Measurements from ENCODE around the gene USP19. TPM values are rescaled to one million over a fixed set of nuclear protein-coding genes. Genes with fewer than 3 reads are reported as not detected.

Gene USP19
- total and polyA plus RNA-seq, 4 donors: 32.5 to 54.4 (median 45.9) TPM

DNA sequence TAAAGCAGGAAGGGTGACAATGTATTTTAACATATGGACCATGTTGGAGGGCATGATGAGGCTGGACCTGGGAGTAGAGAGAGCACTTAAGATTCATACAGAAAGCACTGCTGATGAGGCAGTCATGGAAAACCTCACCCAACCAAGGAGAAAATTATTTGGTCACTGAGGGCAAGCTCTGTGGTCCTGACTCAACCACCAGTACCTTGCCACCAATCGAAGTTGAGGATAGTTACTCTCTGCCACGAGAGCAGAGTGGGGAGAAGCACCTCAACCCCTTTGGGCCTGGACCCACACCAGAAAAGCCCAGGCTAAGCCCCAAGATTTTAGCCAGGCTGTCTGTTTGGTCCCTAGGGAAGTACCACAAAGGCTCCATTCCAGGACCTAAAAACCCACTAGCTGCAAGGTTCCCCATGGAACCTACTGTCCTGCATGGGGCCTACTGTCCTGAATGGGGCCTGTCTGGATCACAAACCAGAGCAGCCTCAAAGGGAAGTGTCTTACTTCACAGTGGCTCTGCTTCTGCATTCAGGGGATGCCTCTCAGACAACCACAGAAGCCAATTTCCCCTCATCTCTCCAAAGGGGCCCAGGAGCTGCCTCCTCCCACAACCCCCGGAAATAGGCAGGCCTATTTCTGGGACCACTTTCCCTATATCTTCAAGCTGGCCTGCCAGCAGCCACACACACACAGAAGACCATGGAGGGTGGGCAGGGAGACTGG is 41.3 kb upstream of the USP19 start:
- peak in 1 of 6 donors; percentile 3 for DNase-seq (ENCODE audit: low read depth in 4 of 6, low spot score in 6 of 6)
- no peak overlapping the region for H3K4me3 ChIP-seq (ENCODE audit: low read depth, low read length)
- peaks cover 19% of the 10 kb centered on the region for H3K4me1 ChIP-seq (ENCODE audit: control insufficient read depth, insufficient read depth, low read length)
- H3K27ac ChIP-seq (ENCODE audit: low read depth, low read length): no peak overlapping the region
- no peaks in the 10 kb centered on the region for H3K9me3 ChIP-seq (ENCODE audit: control insufficient read depth, insufficient read depth, low read length)
- H3K36me3 ChIP-seq (ENCODE audit: control insufficient read depth, insufficient read depth, low read length): peaks cover 28% of the 10 kb centered on the region
- no peaks in the 10 kb centered on the region for H3K27me3 ChIP-seq (ENCODE audit: control insufficient read depth, insufficient read depth, low read length)
- 97% methylated on average over 2 of the region's 3 CpGs for WGBS (ENCODE audit: insufficient coverage)

DNA sequence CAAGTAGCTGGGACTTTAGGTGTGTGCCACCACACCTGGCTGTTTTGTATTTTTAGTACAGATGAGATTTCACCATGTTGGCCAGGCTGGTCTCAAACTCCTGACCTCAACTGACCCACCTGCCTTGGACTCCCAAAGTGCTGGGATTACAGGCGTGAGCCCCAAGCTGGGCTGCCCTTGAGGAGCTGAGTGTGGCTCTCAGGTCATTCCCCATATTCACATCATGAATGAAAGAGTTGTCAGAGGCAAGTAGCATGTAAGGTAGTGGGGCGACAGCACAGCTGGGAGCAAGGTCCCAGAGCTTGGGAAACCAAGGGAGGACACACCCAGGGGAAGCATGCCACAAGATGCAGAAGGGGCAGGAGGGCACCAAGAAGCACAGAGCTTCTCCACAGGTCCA is 40.6 kb upstream of the USP19 start:
- peak in 1 of 6 donors; percentile 0 for DNase-seq (ENCODE audit: low read depth in 4 of 6, low spot score in 6 of 6)
- no peaks in the 10 kb centered on the region for H3K9me3 ChIP-seq (ENCODE audit: control insufficient read depth, insufficient read depth, low read length)
- peaks cover 12% of the 10 kb centered on the region for H3K4me1 ChIP-seq (ENCODE audit: control insufficient read depth, insufficient read depth, low read length)
- peaks cover 28% of the 10 kb centered on the region for H3K36me3 ChIP-seq (ENCODE audit: control insufficient read depth, insufficient read depth, low read length)
- H3K27me3 ChIP-seq (ENCODE audit: control insufficient read depth, insufficient read depth, low read length): no peaks in the 10 kb centered on the region
- H3K27ac ChIP-seq (ENCODE audit: low read depth, low read length): no peak overlapping the region
- H3K4me3 ChIP-seq (ENCODE audit: low read depth, low read length): no peak overlapping the region
- WGBS (ENCODE audit: insufficient coverage): no CpG with 5 or more reads among the region's 2 CpGs

DNA sequence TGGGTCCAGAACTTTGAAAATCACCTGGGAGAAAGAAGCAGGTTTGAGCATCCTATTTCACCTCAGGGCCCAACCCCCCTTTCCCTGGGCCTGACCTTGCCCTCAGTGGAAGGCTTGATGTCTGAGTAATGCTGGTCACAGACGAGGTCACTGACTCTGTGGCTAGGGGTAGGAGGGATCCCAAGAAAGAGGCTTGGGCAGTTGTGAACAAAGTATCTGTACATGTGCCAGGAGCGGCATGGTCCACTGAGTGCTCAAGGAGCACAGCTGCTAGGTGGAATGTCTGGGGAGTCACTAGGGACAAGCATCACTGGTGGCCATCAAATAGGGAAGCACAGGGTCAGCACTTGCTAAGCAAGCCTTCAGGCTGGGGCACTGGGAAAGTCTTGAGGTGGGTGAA is 38.2 kb upstream of the USP19 start:
- DNase-seq (ENCODE audit: low read depth in 4 of 6, low spot score in 6 of 6): no peak
- peaks cover 25% of the 10 kb centered on the region for H3K36me3 ChIP-seq (ENCODE audit: control insufficient read depth, insufficient read depth, low read length)
- H3K4me3 ChIP-seq (ENCODE audit: low read depth, low read length): no peak overlapping the region
- no peaks in the 10 kb centered on the region for H3K4me1 ChIP-seq (ENCODE audit: control insufficient read depth, insufficient read depth, low read length)
- 60% methylated on average over 2 of the region's 2 CpGs for WGBS (ENCODE audit: insufficient coverage)
- H3K9me3 ChIP-seq (ENCODE audit: control insufficient read depth, insufficient read depth, low read length): no peaks in the 10 kb centered on the region
- H3K27me3 ChIP-seq (ENCODE audit: control insufficient read depth, insufficient read depth, low read length): no peaks in the 10 kb centered on the region
- no peak overlapping the region for H3K27ac ChIP-seq (ENCODE audit: low read depth, low read length)

DNA sequence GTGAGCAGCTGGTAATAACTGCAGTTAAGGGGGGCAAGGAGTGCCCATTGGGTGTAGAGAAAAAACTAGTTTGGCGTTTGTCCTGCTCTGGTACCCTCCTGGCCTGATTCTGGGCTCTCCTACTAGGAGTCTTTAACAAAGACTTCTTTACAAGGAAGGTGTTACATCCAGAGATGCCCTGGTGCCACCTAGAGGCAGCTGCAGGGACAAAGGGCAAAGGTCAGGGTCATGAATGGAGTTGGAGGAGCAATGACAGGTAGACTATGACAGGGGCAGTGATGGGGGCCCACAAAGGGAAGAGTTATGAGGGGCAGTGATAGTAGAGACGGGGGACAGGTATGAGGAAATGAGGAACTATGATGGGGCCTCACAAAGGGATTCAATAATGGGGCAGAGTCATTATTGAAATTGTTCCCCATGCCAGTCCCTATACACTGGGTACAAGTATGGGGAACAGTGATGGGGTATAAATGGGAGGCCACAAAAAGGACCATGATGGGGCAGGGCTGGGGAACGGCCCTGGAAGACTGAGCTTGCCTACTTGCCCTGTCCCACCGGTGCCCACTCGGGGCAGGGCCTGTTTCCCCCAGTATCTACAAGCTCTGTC is 37.6 kb upstream of the USP19 start:
- no peak overlapping the region for H3K27ac ChIP-seq (ENCODE audit: low read depth, low read length)
- WGBS (ENCODE audit: insufficient coverage): 38% methylated on average over 3 of the region's 5 CpGs
- DNase-seq (ENCODE audit: low read depth in 4 of 6, low spot score in 6 of 6): peak in 1 of 6 donors; percentile 23

DNA sequence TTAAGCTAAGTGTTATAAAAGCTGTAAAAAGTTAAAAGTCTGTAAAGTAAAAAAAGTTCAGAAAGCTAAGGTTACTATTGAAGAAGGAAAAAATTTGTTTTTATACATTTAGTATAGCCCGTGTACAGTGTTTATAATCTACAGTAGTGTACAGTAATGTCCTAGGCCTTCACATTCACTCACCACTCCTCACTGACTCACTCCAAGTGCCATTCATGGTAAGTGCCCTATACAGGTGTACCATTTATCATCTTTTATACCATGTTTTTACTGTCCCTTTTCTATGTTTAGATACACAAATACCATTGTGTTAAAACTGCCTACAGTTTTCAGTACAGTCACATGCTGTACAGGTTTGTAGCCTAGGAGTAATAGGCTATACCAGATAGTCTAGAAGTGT is 36.7 kb upstream of the USP19 start:
- Histone ChIP-seq H3K9me3 (ENCODE audit: control insufficient read depth, insufficient read depth, low read length) (no peaks in the 10 kb centered on the region), H3K27ac (ENCODE audit: low read depth, low read length) (no peak overlapping the region), H3K4me3 (ENCODE audit: low read depth, low read length) (no peak overlapping the region), H3K27me3 (ENCODE audit: control insufficient read depth, insufficient read depth, low read length) (no peaks in the 10 kb centered on the region), H3K4me1 (ENCODE audit: control insufficient read depth, insufficient read depth, low read length) (no peaks in the 10 kb centered on the region), H3K36me3 (ENCODE audit: control insufficient read depth, insufficient read depth, low read length) (peaks cover 12% of the 10 kb centered on the region)
- WGBS (ENCODE audit: insufficient coverage): no CpG with 5 or more reads among the region's 1 CpG
- DNase-seq (ENCODE audit: low read depth in 4 of 6, low spot score in 6 of 6): no peak

More for the DNA sequence above, 37.6 kb upstream of the USP19 start:
- no peaks in the 10 kb centered on the region for H3K9me3 ChIP-seq (ENCODE audit: control insufficient read depth, insufficient read depth, low read length)
- H3K27me3 ChIP-seq (ENCODE audit: control insufficient read depth, insufficient read depth, low read length): no peaks in the 10 kb centered on the region
- no peaks in the 10 kb centered on the region for H3K4me1 ChIP-seq (ENCODE audit: control insufficient read depth, insufficient read depth, low read length)
- H3K4me3 ChIP-seq (ENCODE audit: low read depth, low read length): no peak overlapping the region
- H3K36me3 ChIP-seq (ENCODE audit: control insufficient read depth, insufficient read depth, low read length): peaks cover 19% of the 10 kb centered on the region

DNA sequence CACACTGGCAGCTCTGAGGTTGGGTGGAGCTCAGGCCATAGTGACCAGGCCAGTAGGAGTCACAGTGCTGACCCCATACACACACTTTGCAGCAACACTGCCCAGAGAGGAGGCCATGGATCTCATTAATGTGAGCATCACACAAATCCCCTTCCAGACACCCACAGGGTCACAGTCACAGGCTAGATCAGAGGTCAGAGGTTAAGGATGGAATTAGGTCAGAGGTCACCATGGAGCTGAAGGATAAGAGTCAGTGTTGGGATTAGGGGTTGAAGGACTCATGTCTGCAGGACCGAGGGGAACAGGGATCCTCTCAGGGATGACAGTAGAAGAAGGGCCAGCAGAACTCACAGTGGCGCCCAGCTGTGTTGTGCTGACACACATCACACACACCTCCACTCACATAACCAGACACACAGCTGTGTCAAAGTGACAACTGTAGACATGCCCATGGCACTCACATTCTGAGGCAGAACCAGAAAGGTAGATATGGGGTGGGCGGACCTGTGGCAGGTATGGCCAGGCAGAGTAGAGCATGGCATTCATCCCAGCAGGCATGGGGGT is 32.8 kb upstream of the USP19 start:
- H3K27ac ChIP-seq (ENCODE audit: low read depth, low read length): no peak overlapping the region
- H3K27me3 ChIP-seq (ENCODE audit: control insufficient read depth, insufficient read depth, low read length): no peaks in the 10 kb centered on the region
- no peak overlapping the region for H3K4me3 ChIP-seq (ENCODE audit: low read depth, low read length)
- H3K36me3 ChIP-seq (ENCODE audit: control insufficient read depth, insufficient read depth, low read length): no peaks in the 10 kb centered on the region
- no peaks in the 10 kb centered on the region for H3K4me1 ChIP-seq (ENCODE audit: control insufficient read depth, insufficient read depth, low read length)
- WGBS (ENCODE audit: insufficient coverage): 95% methylated on average over 3 of the region's 3 CpGs
- no peak for DNase-seq (ENCODE audit: low read depth in 4 of 6, low spot score in 6 of 6)
- H3K9me3 ChIP-seq (ENCODE audit: control insufficient read depth, insufficient read depth, low read length): no peaks in the 10 kb centered on the region

DNA sequence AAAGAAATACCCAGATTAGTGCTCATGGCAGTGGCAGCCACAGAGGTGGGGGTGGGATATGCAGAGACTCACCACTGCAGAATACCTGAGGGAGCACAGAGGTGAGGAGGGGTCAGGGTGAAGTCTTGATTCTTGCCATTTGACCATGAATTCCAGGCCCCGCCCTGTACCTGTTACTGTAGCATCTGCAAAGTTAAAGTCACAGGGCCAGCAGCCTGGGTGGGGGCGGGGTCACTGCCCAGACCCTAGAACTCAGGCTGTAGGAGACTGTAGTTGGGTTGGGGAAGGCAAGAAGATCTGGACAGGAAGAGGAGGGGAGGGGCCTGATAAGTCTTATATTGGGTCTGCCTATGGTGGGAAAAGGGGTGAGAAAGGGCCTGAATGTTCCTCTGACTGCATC is 31.0 kb upstream of the USP19 start:
- Histone ChIP-seq H3K27ac (ENCODE audit: low read depth, low read length) (no peak overlapping the region), H3K27me3 (ENCODE audit: control insufficient read depth, insufficient read depth, low read length) (no peaks in the 10 kb centered on the region), H3K9me3 (ENCODE audit: control insufficient read depth, insufficient read depth, low read length) (no peaks in the 10 kb centered on the region), H3K36me3 (ENCODE audit: control insufficient read depth, insufficient read depth, low read length) (no peaks in the 10 kb centered on the region), H3K4me1 (ENCODE audit: control insufficient read depth, insufficient read depth, low read length) (no peaks in the 10 kb centered on the region), H3K4me3 (ENCODE audit: low read depth, low read length) (no peak overlapping the region)
- DNase-seq (ENCODE audit: low read depth in 4 of 6, low spot score in 6 of 6): no peak
- 80% methylated on average over 2 of the region's 2 CpGs for WGBS (ENCODE audit: insufficient coverage)

DNA sequence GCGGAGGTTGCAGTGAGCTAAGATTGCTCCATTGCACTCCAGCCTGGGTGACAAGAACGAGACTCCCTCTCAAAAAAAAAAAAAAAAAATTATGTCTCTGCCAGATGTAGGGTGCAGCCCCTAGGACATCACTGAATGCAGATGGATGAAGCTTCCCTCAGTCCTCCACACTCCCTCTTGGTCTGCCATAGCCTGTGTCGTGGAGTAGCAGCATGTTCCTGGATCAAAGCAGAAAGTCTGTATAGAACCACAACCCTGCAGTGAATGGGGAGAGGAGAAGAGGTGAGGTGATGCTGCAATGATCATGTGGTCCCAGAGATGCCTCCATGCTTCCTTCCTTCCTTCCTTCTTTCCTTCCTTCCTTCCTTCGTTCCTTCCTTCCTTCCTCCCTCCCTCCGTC is 27.5 kb upstream of the USP19 start:
- no peak for DNase-seq (ENCODE audit: low read depth in 4 of 6, low spot score in 6 of 6)
- H3K27ac ChIP-seq (ENCODE audit: low read depth, low read length): no peak overlapping the region
- no peaks in the 10 kb centered on the region for H3K4me1 ChIP-seq (ENCODE audit: control insufficient read depth, insufficient read depth, low read length)
- H3K27me3 ChIP-seq (ENCODE audit: control insufficient read depth, insufficient read depth, low read length): no peaks in the 10 kb centered on the region
- no peaks in the 10 kb centered on the region for H3K36me3 ChIP-seq (ENCODE audit: control insufficient read depth, insufficient read depth, low read length)
- H3K9me3 ChIP-seq (ENCODE audit: control insufficient read depth, insufficient read depth, low read length): no peaks in the 10 kb centered on the region
- WGBS (ENCODE audit: insufficient coverage): 90% methylated on average over 3 of the region's 5 CpGs
- H3K4me3 ChIP-seq (ENCODE audit: low read depth, low read length): no peak overlapping the region

DNA sequence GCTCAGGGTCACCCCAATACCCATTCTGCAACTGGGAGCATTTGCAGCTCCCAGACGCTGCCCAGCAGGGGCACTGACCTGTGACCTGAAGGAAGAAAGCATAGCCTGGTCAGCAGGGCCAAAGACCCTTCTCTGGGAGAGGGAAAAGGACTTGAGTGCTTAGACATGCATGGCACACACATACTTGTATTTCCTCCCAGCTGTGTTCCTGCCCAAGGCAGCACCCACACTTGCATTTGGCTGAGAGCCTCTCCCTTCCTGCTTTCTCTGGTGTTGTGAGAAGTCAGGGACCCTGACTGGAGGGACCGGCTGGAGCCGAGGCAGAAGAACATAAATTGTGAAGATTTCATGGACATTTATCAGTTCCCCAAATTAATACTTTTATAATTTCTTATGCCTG is 19.5 kb upstream of the USP19 start:
- no peak overlapping the region for H3K4me3 ChIP-seq (ENCODE audit: low read depth, low read length)
- no peaks in the 10 kb centered on the region for H3K4me1 ChIP-seq (ENCODE audit: control insufficient read depth, insufficient read depth, low read length)
- H3K36me3 ChIP-seq (ENCODE audit: control insufficient read depth, insufficient read depth, low read length): no peaks in the 10 kb centered on the region
- 33% methylated on average over 1 of the region's 3 CpGs for WGBS (ENCODE audit: insufficient coverage)
- DNase-seq (ENCODE audit: low read depth in 4 of 6, low spot score in 6 of 6): no peak
- no peak overlapping the region for H3K27ac ChIP-seq (ENCODE audit: low read depth, low read length)
- H3K9me3 ChIP-seq (ENCODE audit: control insufficient read depth, insufficient read depth, low read length): no peaks in the 10 kb centered on the region
- H3K27me3 ChIP-seq (ENCODE audit: control insufficient read depth, insufficient read depth, low read length): no peaks in the 10 kb centered on the region

DNA sequence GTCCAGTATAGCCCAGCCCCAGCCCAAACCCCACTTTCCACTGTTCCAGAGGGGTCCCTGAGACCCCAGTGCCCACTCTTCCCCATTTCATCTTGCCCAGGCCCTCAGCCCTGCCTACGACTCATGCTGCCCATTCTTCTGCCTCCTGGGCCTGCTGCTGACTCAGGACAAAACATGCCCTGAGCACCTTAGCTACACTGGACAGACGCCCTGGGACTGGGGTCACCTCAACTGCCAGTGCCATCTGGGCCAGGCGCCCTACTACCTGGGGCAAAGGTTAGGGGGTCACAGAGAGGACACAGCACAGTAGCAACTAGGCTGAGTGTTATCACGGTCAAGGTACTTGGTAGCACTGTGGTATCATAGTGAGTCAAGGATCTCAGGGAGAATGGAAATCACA is 14.9 kb upstream of the USP19 start:
- Histone ChIP-seq H3K4me1 (ENCODE audit: control insufficient read depth, insufficient read depth, low read length) (peaks cover 37% of the 10 kb centered on the region), H3K36me3 (ENCODE audit: control insufficient read depth, insufficient read depth, low read length) (peaks cover 14% of the 10 kb centered on the region), H3K4me3 (ENCODE audit: low read depth, low read length) (no peak overlapping the region), H3K9me3 (ENCODE audit: control insufficient read depth, insufficient read depth, low read length) (no peaks in the 10 kb centered on the region), H3K27ac (ENCODE audit: low read depth, low read length) (no peak overlapping the region), H3K27me3 (ENCODE audit: control insufficient read depth, insufficient read depth, low read length) (no peaks in the 10 kb centered on the region)
- no peak for DNase-seq (ENCODE audit: low read depth in 4 of 6, low spot score in 6 of 6)
- 78% methylated on average over 4 of the region's 4 CpGs for WGBS (ENCODE audit: insufficient coverage)
